CD4-positive, alpha-beta memory T cell (primary cell): ENCODE measurements around the gene FAM222B. TPM values are rescaled to one million over a fixed set of nuclear protein-coding genes. Genes with fewer than 3 reads are reported as not detected.
A peak's percentile ranks its signal among the peaks of the same experiment; 100 is the strongest.

Source experiments
- CTCF ChIA-PET: fragments of 350-600 bp; sonication (Branson Sonifier 250); formaldehyde crosslinking; loops from one replicate; lab custom pipeline; 2021; ENCODE audit warnings: inconsistent platforms; ENCODE audit not compliant: partially characterized antibody; lab: Charles Lee
- POLR2A ChIA-PET: fragments of 350-600 bp; sonication (Branson Sonifier 250); formaldehyde crosslinking; loops from one replicate; lab custom pipeline; 2021; ENCODE audit not compliant: partially characterized antibody; lab: Charles Lee
- DNase-seq, 5 donors: peaks; one replicate each; pipeline versions ENCODE4 v3.0.0 to v3.0.0-alpha.2; 2020 to 2022; ENCODE audit warnings: mixed read lengths in 1 of 5
- H3K27ac ChIP-seq: one replicate; pipeline ENCODE4 v1.7.0; 2013; ENCODE audit warnings: low read depth, low read length
- H3K27me3 ChIP-seq: 2 replicates; pipeline ENCODE4 v1.7.0; 2013; ENCODE audit warnings: mild to moderate bottlenecking, low read length, moderate library complexity; ENCODE audit not compliant: insufficient read depth
- H3K36me3 ChIP-seq: 2 replicates; pipeline ENCODE4 v1.7.0; 2013; ENCODE audit warnings: mild to moderate bottlenecking, low read length, moderate library complexity; ENCODE audit not compliant: insufficient read depth
- H3K4me1 ChIP-seq: 2 replicates; pipeline ENCODE4 v1.7.0; 2013; ENCODE audit warnings: mild to moderate bottlenecking, low read length, moderate library complexity; ENCODE audit not compliant: insufficient read depth
- H3K4me3 ChIP-seq, 2 donors: one replicate each; pipeline ENCODE4 v1.7.0; 2013; ENCODE audit warnings: low read length in 2 of 2, mild to moderate bottlenecking in 1 of 2
- H3K9me3 ChIP-seq, 2 donors: one replicate each; pipeline ENCODE4 v1.7.0; 2013; ENCODE audit warnings: low read length in 2 of 2, control low read depth in 1 of 2; ENCODE audit not compliant: control insufficient read depth in 1 of 2
- H3K27ac Mint-ChIP-seq, 7 donors: one replicate each; pipeline ENCODE4 v1.8.0; 2020 to 2021; ENCODE audit warnings: mixed read lengths in 7 of 7, mild to moderate bottlenecking in 6 of 7, inconsistent platforms in 3 of 7, moderate library complexity in 3 of 7
- H3K27me3 Mint-ChIP-seq, 2 donors: one replicate each; pipeline ENCODE4 v1.8.0; 2020 to 2021; ENCODE audit warnings: mixed read lengths in 2 of 2
- H3K36me3 Mint-ChIP-seq, 2 donors: one replicate each; pipeline ENCODE4 v1.8.0; 2020 to 2021; ENCODE audit warnings: mixed read lengths in 2 of 2, inconsistent platforms in 1 of 2, mild to moderate bottlenecking in 1 of 2
- H3K4me1 Mint-ChIP-seq, 4 donors: one replicate each; pipeline ENCODE4 v1.8.0; 2020 to 2021; ENCODE audit warnings: mixed read lengths in 4 of 4, mild to moderate bottlenecking in 1 of 4
- H3K4me3 Mint-ChIP-seq, 8 donors: one replicate each; pipeline ENCODE4 v1.8.0; 2020 to 2021; ENCODE audit warnings: mixed read lengths in 8 of 8, mild to moderate bottlenecking in 7 of 8, moderate library complexity in 6 of 8, inconsistent platforms in 3 of 8
- H3K9me3 Mint-ChIP-seq, 8 donors: one replicate each; pipeline ENCODE4 v1.8.0; 2020 to 2021; ENCODE audit warnings: mixed read lengths in 8 of 8, mild to moderate bottlenecking in 5 of 8, inconsistent platforms in 3 of 8, moderate library complexity in 1 of 8
- intact Hi-C: fragments of 100-400 bp; cut with micrococcal nuclease; formaldehyde crosslinking; loops from one replicate; pipeline ENCODE4 v1.15.1; 2023
- polyA plus RNA-seq, 2 donors: library from polyadenylated mRNA; unstranded; fragments of 300-500 nt; fragmentation: Illumina TruSeq; gene quantifications; one replicate each; pipeline ENCODE4 v1.2.3, GENCODE V29; 2021
- total RNA-seq, 2 experiments: library from RNA; stranded (reverse); gene quantifications; one replicate each; pipeline ENCODE4 v1.2.3, GENCODE V29; 2021

The FAM222B gene
- total and polyA plus RNA-seq, 4 experiments from 2014 or later, result 7.9 to 23.2 (median 21.0) TPM

- CTCF ChIA-PET, result interaction anchor here (1.0 to 13.1 kb wide), 11 partner anchors 14 to 383 kb away, joined by 3 to 492 read pairs (median 4); partner anchors contain the start of genes BLTP2, NEK8, PHF12 and PROCA1
- H3K27ac ChIP-seq, result no peak overlapping the region
- H3K4me3 ChIP-seq, result no peak overlapping the region
- H3K27ac Mint-ChIP-seq, result peak overlapping the region in 5 of 7 donors; percentile 50 to 92 (median 62)
- no peak for DNase-seq
- no peaks in the 10 kb centered on the region for H3K9me3 Mint-ChIP-seq
- H3K36me3 ChIP-seq, result peaks cover 23% of the 10 kb centered on the region
- intact Hi-C loops, result no loop called here
- H3K4me1 ChIP-seq, result peaks cover 21% of the 10 kb centered on the region
- no peaks in the 10 kb centered on the region for H3K27me3 ChIP-seq
- H3K36me3 Mint-ChIP-seq, result peaks cover 0 to 22% of the 10 kb centered on the region in 2 donors
- no peak overlapping the region for H3K4me3 Mint-ChIP-seq
- H3K9me3 ChIP-seq, result no peaks in the 10 kb centered on the region
- no peaks in the 10 kb centered on the region for H3K27me3 Mint-ChIP-seq
- POLR2A ChIA-PET, result interaction anchor here (0.8 to 19.4 kb wide), 3 partner anchors 19 to 203 kb away, joined by 3 to 528 read pairs (median 4); partner anchors contain the start of genes NEK8, RPL23A and TLCD1
- H3K4me1 Mint-ChIP-seq, result peaks cover 10 to 29% (median 17%) of the 10 kb centered on the region in 4 donors
Observed at GRCh38 chr17:28748852-28749515, 93.6 kb downstream of the FAM222B start.

- no peaks in the 10 kb centered on the region for H3K9me3 Mint-ChIP-seq
- DNase-seq, result no peak
- H3K27ac ChIP-seq, result no peak overlapping the region
Observed at GRCh38 chr17:28747801-28748750, 94.5 kb downstream of the FAM222B start.

GRCh38 chr17:28747051-28747691 lies 95.4 kb downstream of the FAM222B start:
- Histone ChIP-seq H3K27ac (no peak overlapping the region), H3K27me3 (no peaks in the 10 kb centered on the region), H3K4me1 (peaks cover 28% of the 10 kb centered on the region), H3K9me3 (no peaks in the 10 kb centered on the region), H3K4me3 (no peak overlapping the region), H3K36me3 (peaks cover 23% of the 10 kb centered on the region)
- CTCF ChIA-PET, result interaction anchor here (0.9 to 13.1 kb wide), 3 partner anchors 17 to 28 kb away, joined by 3 to 492 read pairs (median 6); partner anchors contain the start of genes NEK8, RPL23A and TLCD1
- Mint-ChIP-seq H3K36me3 (peaks cover 0 to 22% of the 10 kb centered on the region in 2 donors), H3K9me3 (no peaks in the 10 kb centered on the region), H3K4me3 (no peak overlapping the region), H3K27ac (peak overlapping the region in 2 of 7 donors; percentile 29 to 92), H3K27me3 (no peaks in the 10 kb centered on the region), H3K4me1 (peaks cover 8 to 29% (median 18%) of the 10 kb centered on the region in 4 donors)
- no peak for DNase-seq
- intact Hi-C loops, result no loop called here
- POLR2A ChIA-PET, result interaction anchor here (19.4 kb wide), 1 partner anchor 23 kb away, joined by 528 read pairs; the partner anchor contains the start of genes NEK8, RPL23A and TLCD1

More at GRCh38 chr17:28747801-28748750, 94.5 kb downstream of the FAM222B start:
- Mint-ChIP-seq H3K27me3 (no peaks in the 10 kb centered on the region), H3K27ac (peak overlapping the region in 5 of 7 donors; percentile 57 to 92 (median 77)), H3K4me1 (peaks cover 10 to 29% (median 18%) of the 10 kb centered on the region in 4 donors), H3K36me3 (peaks cover 0 to 22% of the 10 kb centered on the region in 2 donors), H3K4me3 (peak overlapping the region in 2 of 8 donors; percentile 25 to 57)
- CTCF ChIA-PET, result interaction anchor here (0.9 to 13.1 kb wide), 5 partner anchors 15 to 154 kb away, joined by 3 to 492 read pairs (median 6); partner anchors contain the start of genes NEK8, RPL23A and TLCD1
- intact Hi-C loops, result no loop called here
- H3K27me3 ChIP-seq, result no peaks in the 10 kb centered on the region
- H3K4me3 ChIP-seq, result no peak overlapping the region
- H3K36me3 ChIP-seq, result peaks cover 23% of the 10 kb centered on the region
- H3K9me3 ChIP-seq, result no peaks in the 10 kb centered on the region
- POLR2A ChIA-PET, result interaction anchor here (19.4 kb wide), 1 partner anchor 24 kb away, joined by 528 read pairs; the partner anchor contains the start of genes NEK8, RPL23A and TLCD1
- peaks cover 26% of the 10 kb centered on the region for H3K4me1 ChIP-seq

GRCh38 chr17:28746611-28747050 lies 96.0 kb downstream of the FAM222B start:
- H3K4me3 ChIP-seq, result no peak overlapping the region
- H3K27me3 ChIP-seq, result no peaks in the 10 kb centered on the region
- ChIA-PET POLR2A (interaction anchor here (19.4 kb wide), 1 partner anchor 22 kb away, joined by 528 read pairs; the partner anchor contains the start of genes NEK8, RPL23A and TLCD1), CTCF (interaction anchor here (1.0 to 13.1 kb wide), 4 partner anchors 17 to 170 kb away, joined by 3 to 492 read pairs (median 6); partner anchors contain the start of genes NEK8 and TLCD1)
- H3K4me3 Mint-ChIP-seq, result peak overlapping the region in 5 of 8 donors; percentile 28 to 91 (median 55)
- H3K9me3 Mint-ChIP-seq, result no peaks in the 10 kb centered on the region
- H3K27ac ChIP-seq, result peak overlapping the region; percentile 67
- peaks cover 0 to 22% of the 10 kb centered on the region in 2 donors for H3K36me3 Mint-ChIP-seq
- no peaks in the 10 kb centered on the region for H3K9me3 ChIP-seq
- peaks cover 8 to 29% (median 18%) of the 10 kb centered on the region in 4 donors for H3K4me1 Mint-ChIP-seq
- no peaks in the 10 kb centered on the region for H3K27me3 Mint-ChIP-seq
- intact Hi-C loops, result no loop called here
- H3K4me1 ChIP-seq, result peaks cover 28% of the 10 kb centered on the region
- peak overlapping the region in 6 of 7 donors; percentile 74 to 95 (median 79) for H3K27ac Mint-ChIP-seq
- no peak for DNase-seq
- H3K36me3 ChIP-seq, result peaks cover 23% of the 10 kb centered on the region

- no peak for DNase-seq
- intact Hi-C loops, result no loop called here
- H3K36me3 Mint-ChIP-seq, result peaks cover 0 to 22% of the 10 kb centered on the region in 2 donors
- H3K4me1 Mint-ChIP-seq, result peaks cover 8 to 29% (median 18%) of the 10 kb centered on the region in 4 donors
- POLR2A ChIA-PET, result interaction anchor here (1.8 to 19.4 kb wide), 4 partner anchors 11 to 206 kb away, joined by 8 to 528 read pairs (median 12); partner anchors contain the start of genes NEK8, PHF12, PROCA1 and RPL23A
- no peaks in the 10 kb centered on the region for H3K27me3 Mint-ChIP-seq
- Histone ChIP-seq H3K4me1 (peaks cover 28% of the 10 kb centered on the region), H3K27ac (peak overlapping the region; percentile 67), H3K4me3 (no peak overlapping the region), H3K9me3 (no peaks in the 10 kb centered on the region), H3K27me3 (no peaks in the 10 kb centered on the region), H3K36me3 (peaks cover 23% of the 10 kb centered on the region)
- peak overlapping the region in 7 of 8 donors; percentile 38 to 91 (median 59) for H3K4me3 Mint-ChIP-seq
- CTCF ChIA-PET, result interaction anchor here (0.7 to 13.1 kb wide), 8 partner anchors 15 to 220 kb away, joined by 3 to 492 read pairs (median 4); partner anchors contain the start of genes NEK8 and TLCD1
- no peaks in the 10 kb centered on the region for H3K9me3 Mint-ChIP-seq
- peak overlapping the region; percentile 74 to 97 (median 92) for H3K27ac Mint-ChIP-seq
Observed at GRCh38 chr17:28745786-28746411, 96.7 kb downstream of the FAM222B start.
